Caki2 (cell line): ENCODE data around the gene DAPK1. TPM values are rescaled to one million over a fixed set of nuclear protein-coding genes. Genes with fewer than 3 reads are reported as not detected.

Source experiments
- DNase-seq: peaks from one replicate; pipeline ENCODE4 v3.0.0-alpha.2; 2015; ENCODE audit warnings: low read depth
- in situ Hi-C: cut with HindIII; loops from 2 replicates; pipeline ENCODE4 v1.10.0; 2016; ENCODE audit warnings: low sequenced_read_pairs, low pct_unique_long_range_greater_than_20kb, mixed read lengths
- total RNA-seq: library from RNA; depleted of rRNA; stranded (reverse); fragments of >200 nt; shearing (Covaris generic); gene quantifications from 2 replicates; pipeline ENCODE4 v1.2.3, GENCODE V29; 2014; ENCODE audit warnings: low replicate concordance; rRNA removed

Gene DAPK1
- total RNA-seq, 1 experiment from 2014 or later, result 20.9 TPM

GRCh38 chr9:87750726-87751125 lies 253.1 kb downstream of the DAPK1 start:
- in situ Hi-C loops, result no loop called here

GRCh38 chr9:87751423-87751822 lies 253.8 kb downstream of the DAPK1 start:
- in situ Hi-C loops, result no loop called here
- no peak for DNase-seq

More at GRCh38 chr9:87750726-87751125, 253.1 kb downstream of the DAPK1 start:
- DNase-seq, result no peak

GRCh38 chr9:87751868-87752267 lies 254.2 kb downstream of the DAPK1 start:
- in situ Hi-C loops, result no loop called here
- DNase-seq, result peak; percentile 9

- in situ Hi-C loops, result no loop called here
- DNase-seq, result peak; percentile 3
Observed at GRCh38 chr9:87753313-87753712, 255.6 kb downstream of the DAPK1 start.

Other genes with a start within 250 kb of the DAPK1 start
- 227 and 293 TPM in 2 replicates for gene CTSL, start 228.3 kb downstream of the DAPK1 start, total RNA-seq